HAP-1 (cell line): ENCODE results near the gene CRK.
"Not testable (repeated sequence)": the region's sequence is repeated elsewhere in the genome, so short reads cannot be mapped to it uniquely, and the experiment has no call there.

Experiments used
- DNase-seq, 2 experiments: peaks; one replicate each; pipeline ENCODE4 v3.0.0-alpha.2; 2016 to 2020; ENCODE audit warnings: low spot score in 2 of 2
- H3K27me3 ChIP-seq: fragments of 250-450 bp; sonication (Bioruptor Pico); 2 replicates; pipeline ENCODE4 v1.5.1; 2020; ENCODE audit warnings: low read depth, mild to moderate bottlenecking, moderate library complexity
- H3K36me3 ChIP-seq: fragments of 250-450 bp; sonication (Bioruptor Pico); replicated peaks from 2 replicates; pipeline ENCODE4 v1.5.1; 2020; ENCODE audit warnings: mild to moderate bottlenecking
- H3K4me1 ChIP-seq: fragments of 250-450 bp; sonication (Bioruptor Pico); 2 replicates; pipeline ENCODE4 v1.5.1; 2020; ENCODE audit warnings: mild to moderate bottlenecking
- H3K4me3 ChIP-seq: fragments of 250-450 bp; sonication (Bioruptor Pico); 2 replicates; pipeline ENCODE4 v1.5.1; 2020; ENCODE audit warnings: mild to moderate bottlenecking, moderate library complexity
- H3K9me3 ChIP-seq: fragments of 250-450 bp; sonication (Bioruptor Pico); 2 replicates; pipeline ENCODE4 v1.5.1; 2020; ENCODE audit warnings: mild to moderate bottlenecking, moderate library complexity
- in situ Hi-C: fragments of 300-500 bp; cut with MboI; formaldehyde crosslinking; loops from 3 replicates; pipeline ENCODE4 v1.14.3; 2020; ENCODE audit warnings: low sequenced_read_pairs, inconsistent platforms, mixed read lengths

The CRK gene

DNA sequence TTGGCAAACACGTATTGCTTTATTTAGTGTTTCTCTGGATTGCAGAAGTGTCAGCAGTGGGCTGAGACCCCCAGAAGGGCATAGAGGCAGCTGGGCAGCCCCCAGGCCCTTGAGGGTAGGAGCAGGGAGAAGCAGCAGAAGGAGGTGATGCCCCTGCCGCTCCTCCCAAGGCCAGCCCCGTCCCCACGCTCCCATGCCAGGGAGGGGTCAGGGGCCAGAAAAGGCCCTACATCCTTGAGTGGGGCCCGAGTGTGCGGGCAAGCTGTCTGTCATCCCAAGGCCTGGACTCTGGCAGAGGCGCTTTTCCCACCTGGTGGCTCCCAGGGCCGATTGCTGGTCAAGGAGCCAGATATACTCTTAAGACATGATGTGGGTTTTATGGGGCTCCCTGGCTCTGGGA is 8.2 kb upstream of the CRK start:
- Histone ChIP-seq H3K27me3 (no peaks in the 10 kb centered on the region), H3K9me3 (no peaks in the 10 kb centered on the region), H3K36me3 (peaks cover 23% of the 10 kb centered on the region), H3K4me1 (no peaks in the 10 kb centered on the region), H3K4me3 (no peak overlapping the region)
- no peak for DNase-seq
- in situ Hi-C loops = no loop called here

GRCh38 chr17:1462164-1463112 is 6.4 kb upstream of the CRK start:
- Histone ChIP-seq H3K4me3 (no peak overlapping the region), H3K9me3 (no peaks in the 10 kb centered on the region), H3K27me3 (no peaks in the 10 kb centered on the region), H3K36me3 (peaks cover 10% of the 10 kb centered on the region; the same call in 1 of the 2 replicates), H3K4me1 (no peaks in the 10 kb centered on the region)
- in situ Hi-C loops = no loop called here
- DNase-seq = no peak

DNA sequence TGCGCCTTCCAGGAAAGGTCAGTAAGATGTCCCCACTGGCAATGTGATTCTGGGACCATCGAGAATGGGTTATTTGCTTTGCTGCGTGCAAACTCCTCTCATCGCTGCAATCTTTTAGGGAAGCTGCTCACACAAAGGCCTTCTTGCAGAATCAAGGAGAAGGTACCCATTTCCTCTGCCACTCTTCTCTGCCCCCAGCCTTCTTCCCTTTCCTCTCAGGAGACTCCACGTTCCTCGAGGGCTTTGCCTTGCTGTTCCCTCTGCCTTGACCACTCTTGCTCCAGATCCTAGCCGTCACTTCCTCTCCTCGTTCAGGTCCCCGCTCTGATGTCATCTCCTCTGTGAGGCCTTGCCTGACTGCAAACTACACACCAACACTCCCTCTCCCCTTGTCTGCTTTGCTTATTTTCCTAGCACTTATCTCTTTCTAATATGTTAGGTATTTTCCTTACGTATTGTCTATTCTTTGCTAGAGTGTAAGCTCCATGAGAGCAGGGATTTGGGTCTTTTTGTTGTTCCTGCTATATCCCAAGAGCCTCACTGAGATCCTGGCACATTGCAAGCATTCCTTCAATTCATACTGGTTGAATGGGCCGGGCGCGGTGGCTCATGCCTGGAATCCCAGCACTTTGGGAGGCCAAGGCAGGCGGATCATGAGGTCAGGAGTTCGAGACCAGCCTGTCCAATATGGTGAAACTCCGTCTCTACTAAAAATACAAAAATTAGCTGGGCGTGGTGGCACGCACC is 5.3 kb upstream of the CRK start:
- Histone ChIP-seq H3K4me1 (peaks cover 6% of the 10 kb centered on the region; the same call in 1 of the 2 replicates), H3K36me3 (peaks cover 5% of the 10 kb centered on the region; the same call in 1 of the 2 replicates), H3K4me3 (no peak overlapping the region), H3K27me3 (no peaks in the 10 kb centered on the region), H3K9me3 (no peaks in the 10 kb centered on the region)
- DNase-seq = no peak
- in situ Hi-C loops = no loop called here

- H3K27me3 ChIP-seq = no peaks in the 10 kb centered on the region
- H3K4me3 ChIP-seq = no peak overlapping the region
- in situ Hi-C loops = no loop called here
- H3K36me3 ChIP-seq = peaks cover 10% of the 10 kb centered on the region
- peaks cover 7% of the 10 kb centered on the region; the same call in 1 of the 2 replicates for H3K4me1 ChIP-seq
- no peaks in the 10 kb centered on the region for H3K9me3 ChIP-seq
- no peak for DNase-seq
Observed at GRCh38 chr17:1460233-1460632, 4.2 kb upstream of the CRK start.

DNA sequence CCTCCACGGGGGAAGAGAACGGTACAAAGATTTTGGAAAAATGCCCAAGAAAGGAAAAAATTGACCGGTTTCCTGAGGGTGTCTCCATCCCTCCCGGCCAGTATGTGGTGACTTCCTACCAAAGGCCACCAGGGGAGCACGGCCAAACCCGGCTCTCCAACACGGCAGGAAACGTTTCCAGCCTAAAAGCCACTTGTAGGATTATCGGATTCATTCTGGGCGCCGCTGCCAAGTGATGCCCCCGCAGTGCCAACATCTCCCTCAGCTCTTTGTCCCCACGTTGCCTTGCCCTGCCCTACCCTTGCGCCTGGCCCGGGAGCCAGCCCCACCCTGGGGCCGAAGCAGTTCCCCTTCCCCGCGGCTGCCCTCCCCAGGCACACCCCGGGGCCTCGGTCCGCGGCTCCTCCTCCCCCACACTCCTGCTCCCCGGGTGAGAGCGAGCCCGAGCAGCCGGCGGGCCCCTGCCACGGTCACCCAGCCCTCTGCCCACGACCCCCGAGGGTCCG is 688 bp downstream of the CRK start:
- peak; percentile 58 to 78 for DNase-seq
- Histone ChIP-seq H3K27me3 (no peaks in the 10 kb centered on the region), H3K36me3 (peaks cover 38% of the 10 kb centered on the region), H3K4me3 (peak overlapping the region; percentile 95), H3K9me3 (no peaks in the 10 kb centered on the region), H3K4me1 (peaks cover 16% of the 10 kb centered on the region)
- in situ Hi-C loops = no loop called here

GRCh38 chr17:1454541-1454940 is 1.5 kb downstream of the CRK start:
- Histone ChIP-seq H3K9me3 (no peaks in the 10 kb centered on the region), H3K27me3 (no peaks in the 10 kb centered on the region), H3K36me3 (peaks cover 39% of the 10 kb centered on the region), H3K4me3 (peak overlapping the region; percentile 95), H3K4me1 (peaks cover 16% of the 10 kb centered on the region)
- in situ Hi-C loops = no loop called here
- DNase-seq = no peak

DNA sequence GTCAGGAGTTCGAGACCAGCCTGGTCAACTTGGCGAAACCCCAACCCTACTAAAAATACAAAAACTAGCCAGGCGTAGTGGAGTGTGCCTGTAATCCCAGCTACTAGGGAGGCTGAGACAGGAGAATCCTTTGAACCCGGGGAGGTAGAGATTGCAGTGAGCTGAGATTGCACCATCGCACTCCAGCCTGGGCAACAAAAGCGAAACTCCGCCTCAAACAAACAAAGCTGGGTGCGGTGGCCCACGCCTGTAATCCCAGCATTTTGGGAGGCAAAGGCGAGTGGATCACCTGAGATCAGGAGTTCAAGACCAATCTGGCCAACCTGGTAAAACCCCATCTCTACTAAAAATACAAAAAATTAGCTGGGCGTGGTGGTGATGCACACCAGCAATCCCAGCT is 2.3 kb downstream of the CRK start:
- H3K36me3 ChIP-seq = peaks cover 41% of the 10 kb centered on the region
- H3K27me3 ChIP-seq, in situ Hi-C loops, H3K4me3 ChIP-seq, DNase-seq, H3K9me3 ChIP-seq: not testable (repeated sequence)
- H3K4me1 ChIP-seq = peaks cover 16% of the 10 kb centered on the region

- no peak for DNase-seq
- no peaks in the 10 kb centered on the region for H3K9me3 ChIP-seq
- in situ Hi-C loops = no loop called here
- no peaks in the 10 kb centered on the region for H3K27me3 ChIP-seq
- peaks cover 41% of the 10 kb centered on the region for H3K36me3 ChIP-seq
- H3K4me3 ChIP-seq = no peak overlapping the region
- H3K4me1 ChIP-seq = peaks cover 16% of the 10 kb centered on the region
Observed at GRCh38 chr17:1452836-1453235, 3.2 kb downstream of the CRK start.

GRCh38 chr17:1450261-1450660 is 5.8 kb downstream of the CRK start:
- H3K4me1 ChIP-seq, H3K9me3 ChIP-seq, H3K27me3 ChIP-seq, H3K4me3 ChIP-seq, in situ Hi-C loops, DNase-seq: not testable (repeated sequence)
- H3K36me3 ChIP-seq = peaks cover 41% of the 10 kb centered on the region

DNA sequence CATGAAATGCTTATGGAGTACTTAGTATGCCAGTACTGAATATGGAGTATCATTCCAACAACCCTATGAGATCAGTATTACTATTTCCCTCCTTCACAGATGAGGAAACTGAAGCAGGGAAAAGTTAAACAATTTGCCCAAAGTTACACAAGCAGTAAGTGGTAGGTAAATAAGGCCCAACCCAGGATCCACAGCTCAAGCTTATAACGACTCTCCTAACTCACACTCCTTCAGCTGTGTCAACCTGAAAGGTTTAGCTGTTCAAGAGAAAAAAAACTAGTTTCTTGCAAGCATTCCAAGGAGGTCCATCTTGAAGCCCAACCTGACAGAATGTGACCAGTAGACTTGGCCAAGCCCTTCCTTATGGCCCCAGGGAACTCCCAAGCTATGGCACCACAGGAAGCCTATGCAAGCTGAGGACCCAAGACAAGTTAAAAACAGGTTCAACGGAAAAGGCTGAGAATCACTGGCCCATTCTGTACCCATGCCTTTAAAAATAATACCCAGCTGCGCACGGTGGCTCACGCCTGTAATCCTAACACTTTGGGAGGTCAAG is 6.5 kb downstream of the CRK start:
- DNase-seq = no peak

DNA sequence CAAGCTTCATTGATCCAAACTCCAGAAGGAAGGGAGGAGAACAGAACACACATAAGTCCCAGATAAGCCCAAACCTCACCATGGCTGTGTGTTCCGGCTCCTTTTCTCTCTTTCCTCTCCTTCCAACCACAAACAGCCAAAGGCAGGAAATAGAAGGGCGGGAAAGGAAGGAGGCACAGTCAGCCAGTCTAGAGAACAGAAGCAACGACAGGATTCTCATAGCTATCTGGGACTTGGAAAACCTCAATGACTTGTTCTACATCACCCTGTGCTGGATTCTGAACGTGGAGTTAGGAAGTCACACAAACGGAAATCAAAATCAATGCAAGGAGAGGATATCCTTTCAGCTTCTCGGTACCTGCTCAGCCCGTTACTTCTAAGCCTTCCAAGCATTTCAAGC is 9.0 kb downstream of the CRK start:
- Histone ChIP-seq H3K27me3 (no peaks in the 10 kb centered on the region), H3K9me3 (no peaks in the 10 kb centered on the region), H3K4me1 (no peaks in the 10 kb centered on the region), H3K4me3 (no peak overlapping the region), H3K36me3 (peaks cover 16% of the 10 kb centered on the region)
- in situ Hi-C loops = no loop called here
- DNase-seq = no peak

More for the DNA sequence above, 6.5 kb downstream of the CRK start:
- H3K27me3 ChIP-seq = no peaks in the 10 kb centered on the region
- no peaks in the 10 kb centered on the region for H3K9me3 ChIP-seq
- peaks cover 38% of the 10 kb centered on the region for H3K36me3 ChIP-seq
- no peak overlapping the region for H3K4me3 ChIP-seq
- H3K4me1 ChIP-seq = peaks cover 5% of the 10 kb centered on the region
- in situ Hi-C loops = no loop called here

DNA sequence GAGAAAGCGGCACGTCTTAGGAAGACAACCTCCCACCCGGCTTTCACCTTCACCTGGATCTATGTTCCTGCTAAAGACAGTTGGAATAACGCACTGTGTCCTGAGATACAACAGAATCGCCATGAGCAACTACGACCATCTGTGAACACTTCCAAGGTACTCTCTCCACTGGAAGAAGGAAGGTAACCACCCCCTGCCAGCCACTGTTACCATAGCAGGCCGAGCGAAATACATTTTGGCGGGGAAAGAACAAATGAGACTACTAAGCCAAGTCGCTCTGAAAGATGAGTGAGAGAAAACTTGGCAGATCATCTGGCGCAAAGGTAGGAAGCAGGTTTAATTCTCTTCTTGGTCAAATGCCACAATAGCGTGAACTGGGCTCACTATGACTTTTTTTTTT is 9.8 kb downstream of the CRK start:
- in situ Hi-C loops = no loop called here
- Histone ChIP-seq H3K36me3 (peaks cover 13% of the 10 kb centered on the region), H3K9me3 (no peaks in the 10 kb centered on the region), H3K4me3 (no peak overlapping the region), H3K4me1 (no peaks in the 10 kb centered on the region), H3K27me3 (no peaks in the 10 kb centered on the region)
- DNase-seq = no peak

DNA sequence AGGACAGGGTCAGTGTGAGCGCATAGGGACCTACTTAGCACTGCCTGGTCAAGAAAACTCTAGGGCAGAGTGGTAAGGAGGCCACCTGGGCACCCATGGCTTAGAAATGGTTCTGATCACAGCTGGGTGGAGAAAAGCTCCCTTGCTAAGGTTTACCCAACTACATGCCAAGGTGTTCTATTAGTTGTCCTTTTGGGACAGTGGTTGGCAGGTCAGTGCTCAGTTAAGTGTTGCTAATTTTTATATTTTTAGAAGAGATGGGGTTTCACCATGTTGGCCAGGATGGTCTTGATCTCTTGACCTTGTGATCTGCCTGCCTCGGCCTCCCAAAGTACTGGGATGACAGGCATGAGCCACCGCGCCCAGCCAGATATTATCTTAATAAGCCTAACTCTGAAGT is 10.3 kb downstream of the CRK start:
- DNase-seq, in situ Hi-C loops, H3K27me3 ChIP-seq, H3K4me3 ChIP-seq, H3K9me3 ChIP-seq, H3K4me1 ChIP-seq: not testable (repeated sequence)
- peaks cover 13% of the 10 kb centered on the region for H3K36me3 ChIP-seq

- in situ Hi-C loops, DNase-seq, H3K4me1 ChIP-seq, H3K9me3 ChIP-seq, H3K36me3 ChIP-seq, H3K27me3 ChIP-seq, H3K4me3 ChIP-seq: not testable (repeated sequence)
Observed at GRCh38 chr17:1442721-1443120, 13.3 kb downstream of the CRK start.
